Muscle layer of duodenum (tissue), 2 donors: ENCODE data around the gene IGFBP6.

Source experiments
- H3K27ac ChIP-seq: one replicate; pipeline ENCODE4 v1.7.0; 2013; ENCODE audit warnings: mild to moderate bottlenecking, low read length
- H3K27me3 ChIP-seq: one replicate; pipeline ENCODE4 v1.7.0; 2013; ENCODE audit warnings: low read depth, mild to moderate bottlenecking, control low read depth, low read length
- H3K36me3 ChIP-seq, 2 donors: one replicate each; pipeline ENCODE4 v1.7.0; 2013; ENCODE audit warnings: low read length in 2 of 2, control low read depth in 1 of 2, mild to moderate bottlenecking in 1 of 2; ENCODE audit not compliant: insufficient read depth in 2 of 2, control insufficient read depth in 1 of 2
- H3K4me1 ChIP-seq, 2 donors: one replicate each; pipeline ENCODE4 v1.7.0; 2013; ENCODE audit warnings: low read length in 2 of 2, mild to moderate bottlenecking in 2 of 2, control low read depth in 1 of 2, moderate library complexity in 1 of 2; ENCODE audit not compliant: insufficient read depth in 2 of 2, control insufficient read depth in 1 of 2
- H3K4me3 ChIP-seq, 2 donors: one replicate each; pipeline ENCODE4 v1.7.0; 2013; ENCODE audit warnings: low read length in 2 of 2, low read depth in 1 of 2, mild to moderate bottlenecking in 1 of 2
- H3K9me3 ChIP-seq, 2 donors: one replicate each; pipeline ENCODE4 v1.7.0; 2013; ENCODE audit warnings: low read length in 2 of 2, control low read depth in 1 of 2, mild to moderate bottlenecking in 1 of 2; ENCODE audit not compliant: control insufficient read depth in 1 of 2
- donor health status: healthy.

The IGFBP6 gene

DNA sequence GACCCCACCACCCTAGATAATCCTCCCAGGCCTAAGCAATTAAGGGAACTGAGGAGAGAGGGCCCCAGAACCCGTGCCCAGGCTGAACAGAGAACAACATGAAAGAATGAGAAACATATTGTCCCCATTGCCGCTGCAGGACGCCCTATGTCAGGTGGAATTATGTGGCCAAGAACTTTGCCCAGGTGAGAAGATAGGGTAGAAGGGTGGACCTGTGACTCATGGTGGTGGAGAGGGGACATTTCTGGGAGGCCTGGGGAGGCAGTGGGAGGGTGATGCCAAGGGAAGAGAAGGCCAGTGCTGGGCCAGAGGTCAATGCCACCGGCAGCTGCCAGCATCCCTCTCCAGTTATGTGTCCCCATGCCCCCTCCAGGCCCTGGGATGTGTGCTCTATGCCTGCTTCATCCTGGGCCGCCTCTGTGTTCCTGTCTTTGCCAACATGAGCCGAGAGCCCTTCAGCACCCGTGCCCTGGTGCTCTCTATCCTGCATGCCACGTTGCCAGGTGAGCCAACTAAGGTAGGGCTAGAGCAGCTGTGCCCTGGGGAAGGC lies 21.4 kb downstream of the IGFBP6 start:
- no peaks in the 10 kb centered on the region for H3K9me3 ChIP-seq
- H3K4me1 ChIP-seq, result no peaks in the 10 kb centered on the region
- no peak overlapping the region for H3K27ac ChIP-seq
- no peak overlapping the region for H3K4me3 ChIP-seq
- no peaks in the 10 kb centered on the region for H3K27me3 ChIP-seq
- H3K36me3 ChIP-seq, result no peaks in the 10 kb centered on the region

GRCh38 chr12:53120685-53121525 lies 23.4 kb downstream of the IGFBP6 start:
- H3K9me3 ChIP-seq, result no peaks in the 10 kb centered on the region
- no peaks in the 10 kb centered on the region for H3K36me3 ChIP-seq
- no peak overlapping the region for H3K4me3 ChIP-seq
- H3K27ac ChIP-seq, result no peak overlapping the region
- no peaks in the 10 kb centered on the region for H3K4me1 ChIP-seq
- no peaks in the 10 kb centered on the region for H3K27me3 ChIP-seq

DNA sequence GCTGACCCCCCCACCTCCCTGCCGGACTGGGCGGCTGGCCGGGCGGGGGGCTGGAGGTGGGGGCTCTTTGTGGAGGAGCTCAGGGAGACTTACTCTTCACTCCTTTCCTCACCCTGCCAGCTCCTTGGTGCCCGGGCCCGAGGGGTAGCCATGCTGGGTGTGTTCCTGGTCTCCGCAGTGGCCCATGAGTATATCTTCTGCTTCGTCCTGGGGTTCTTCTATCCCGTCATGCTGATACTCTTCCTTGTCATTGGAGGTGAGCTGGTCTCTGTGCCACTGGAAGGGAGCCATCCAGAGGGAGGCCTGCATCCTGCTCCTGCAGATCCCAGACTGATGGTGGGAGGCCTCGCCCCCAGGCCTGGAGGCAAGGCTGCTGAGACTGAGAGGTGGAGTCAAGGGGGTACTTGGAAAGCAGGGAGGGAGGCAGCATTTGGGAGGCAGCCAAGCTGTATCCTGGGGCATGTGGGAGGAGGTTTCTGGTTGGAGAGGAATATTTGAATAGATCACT lies 25.5 kb downstream of the IGFBP6 start:
- H3K9me3 ChIP-seq, result no peaks in the 10 kb centered on the region

GRCh38 chr12:53123578-53124351 lies 26.3 kb downstream of the IGFBP6 start:
- Histone ChIP-seq H3K9me3 (no peaks in the 10 kb centered on the region), H3K36me3 (no peaks in the 10 kb centered on the region), H3K4me3 (no peak overlapping the region), H3K4me1 (no peaks in the 10 kb centered on the region), H3K27ac (no peak overlapping the region), H3K27me3 (no peaks in the 10 kb centered on the region)

More for the DNA sequence above, 25.5 kb downstream of the IGFBP6 start:
- Histone ChIP-seq H3K27ac (no peak overlapping the region), H3K4me1 (no peaks in the 10 kb centered on the region), H3K4me3 (no peak overlapping the region), H3K27me3 (no peaks in the 10 kb centered on the region), H3K36me3 (no peaks in the 10 kb centered on the region)

GRCh38 chr12:53124352-53124723 lies 26.9 kb downstream of the IGFBP6 start:
- Histone ChIP-seq H3K36me3 (no peaks in the 10 kb centered on the region), H3K9me3 (no peaks in the 10 kb centered on the region), H3K27me3 (no peaks in the 10 kb centered on the region), H3K4me1 (no peaks in the 10 kb centered on the region), H3K4me3 (no peak overlapping the region), H3K27ac (no peak overlapping the region)

DNA sequence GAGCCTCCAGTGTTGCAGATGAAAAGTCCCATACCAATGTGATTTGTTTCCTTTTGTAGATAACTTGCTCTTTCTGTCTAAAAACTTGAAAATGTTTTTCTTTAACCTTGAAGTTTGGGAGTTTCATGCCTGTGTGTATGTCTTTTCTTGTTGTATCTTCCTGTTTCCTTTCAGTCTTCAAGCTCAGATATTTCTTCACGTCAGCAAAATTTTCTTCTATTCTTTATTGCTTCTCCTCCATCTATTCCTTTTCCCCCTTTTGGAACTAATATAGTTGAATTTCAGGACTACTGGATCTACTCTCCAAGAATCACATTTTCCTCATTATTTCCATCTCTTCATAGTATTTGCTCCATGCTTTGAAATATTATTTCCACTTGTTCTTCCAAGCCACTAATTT lies 29.7 kb downstream of the IGFBP6 start:
- Histone ChIP-seq H3K27me3 (no peaks in the 10 kb centered on the region), H3K27ac (no peak overlapping the region), H3K4me1 (no peaks in the 10 kb centered on the region), H3K36me3 (no peaks in the 10 kb centered on the region), H3K4me3 (no peak overlapping the region), H3K9me3 (no peaks in the 10 kb centered on the region)

- no peaks in the 10 kb centered on the region for H3K27me3 ChIP-seq
- H3K4me3 ChIP-seq, result no peak overlapping the region
- H3K27ac ChIP-seq, result no peak overlapping the region
- no peaks in the 10 kb centered on the region for H3K4me1 ChIP-seq
- H3K9me3 ChIP-seq, result no peaks in the 10 kb centered on the region
- H3K36me3 ChIP-seq, result no peaks in the 10 kb centered on the region
These were observed 31.5 kb downstream of the IGFBP6 start for GRCh38 chr12:53128780-53129569.

GRCh38 chr12:53131844-53132243 lies 34.4 kb downstream of the IGFBP6 start:
- Histone ChIP-seq H3K9me3 (peaks cover 0 to under 1% of the 10 kb centered on the region in 2 donors), H3K27me3 (no peaks in the 10 kb centered on the region), H3K4me1 (no peaks in the 10 kb centered on the region), H3K4me3 (no peak overlapping the region), H3K36me3 (no peaks in the 10 kb centered on the region), H3K27ac (no peak overlapping the region)

GRCh38 chr12:53133722-53134121 lies 36.3 kb downstream of the IGFBP6 start:
- Histone ChIP-seq H3K36me3 (no peaks in the 10 kb centered on the region), H3K4me3 (no peak overlapping the region), H3K27ac (no peak overlapping the region), H3K4me1 (no peaks in the 10 kb centered on the region), H3K9me3 (peaks cover 0 to 4% of the 10 kb centered on the region in 2 donors), H3K27me3 (no peaks in the 10 kb centered on the region)

GRCh38 chr12:53143355-53143754 lies 45.9 kb downstream of the IGFBP6 start:
- Histone ChIP-seq H3K4me1 (no peaks in the 10 kb centered on the region), H3K4me3 (no peak overlapping the region), H3K27me3 (no peaks in the 10 kb centered on the region), H3K27ac (no peak overlapping the region), H3K36me3 (no peaks in the 10 kb centered on the region), H3K9me3 (peaks cover 0 to 2% of the 10 kb centered on the region in 2 donors)
